ENCODE measurements around the gene ATP5ME.
"Not testable (repeated sequence)": the region's sequence is repeated elsewhere in the genome, so short reads cannot be mapped to it uniquely, and the experiment has no call there.

Gene ATP5ME

GRCh38 chr4:654871-655463 is 19.1 kb downstream of the ATP5ME start:
- DNase-seq (ENCODE audit: low spot score) = no peak

GRCh38 chr4:654503-654845 is 19.6 kb downstream of the ATP5ME start:
- DNase-seq (ENCODE audit: low spot score) = no peak

DNA sequence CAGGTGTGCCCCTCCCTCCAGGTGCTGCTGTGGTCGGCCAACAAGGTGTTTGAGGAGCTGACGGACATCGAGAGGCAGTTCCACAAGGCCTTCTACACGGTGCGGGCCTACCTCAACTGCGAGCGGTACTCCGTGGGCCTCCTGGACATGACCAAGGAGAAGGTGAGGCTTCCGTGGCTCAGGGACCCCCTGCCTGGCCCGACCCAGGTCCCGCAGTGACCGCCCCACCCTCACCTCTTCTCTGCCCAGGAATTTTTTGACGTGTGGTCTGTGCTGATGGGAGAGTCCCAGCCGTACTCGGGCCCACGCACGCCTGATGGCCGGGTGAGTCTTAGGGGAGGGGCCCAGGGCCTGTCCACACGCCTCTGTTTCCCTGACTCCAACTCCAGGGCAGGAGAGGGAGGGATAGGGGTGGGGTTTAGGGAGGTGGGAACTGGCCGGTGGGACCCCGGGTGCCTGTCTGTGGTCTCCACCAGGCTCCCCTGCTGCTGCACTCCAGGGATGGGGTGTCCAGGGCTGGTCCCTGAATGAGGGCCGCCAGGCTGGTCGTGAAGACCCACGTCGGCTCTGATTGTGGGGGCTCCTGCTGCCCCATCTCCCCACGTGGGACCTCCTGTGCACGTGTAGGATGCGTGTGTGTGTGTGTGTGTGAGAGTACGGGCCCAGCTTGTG is 20.1 kb downstream of the ATP5ME start:
- no peak for DNase-seq (ENCODE audit: low spot score)

GRCh38 chr4:653080-653821 is 20.8 kb downstream of the ATP5ME start:
- no peak for DNase-seq (ENCODE audit: low spot score)

- DNase-seq (ENCODE audit: low spot score) = no peak
These were observed 22.0 kb downstream of the ATP5ME start for GRCh38 chr4:651884-652642.

GRCh38 chr4:650951-651883 is 22.9 kb downstream of the ATP5ME start:
- no peak for DNase-seq (ENCODE audit: low spot score)

DNA sequence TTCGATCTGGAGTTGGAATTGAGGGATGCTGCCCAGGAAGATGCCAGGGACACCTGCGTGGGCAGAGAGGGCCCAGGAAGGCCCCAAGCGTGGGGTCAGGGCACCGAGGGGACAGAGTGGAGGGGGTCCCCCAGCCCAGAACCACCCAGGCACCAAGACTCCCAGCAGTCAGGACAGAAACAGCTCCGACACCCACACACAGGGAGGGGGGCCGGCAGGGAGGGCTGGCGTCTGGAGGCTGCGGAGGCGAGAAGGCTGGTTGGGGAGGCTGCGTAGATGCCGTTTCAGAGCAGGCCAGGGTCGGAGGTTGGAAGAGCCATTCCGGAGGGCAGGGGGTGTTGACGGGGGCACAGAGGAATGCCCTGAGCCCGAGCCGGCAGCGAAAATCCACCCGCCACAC is 23.6 kb downstream of the ATP5ME start:
- no peak for DNase-seq (ENCODE audit: low spot score)

- DNase-seq (ENCODE audit: low spot score) = no peak
These were observed 24.2 kb downstream of the ATP5ME start for GRCh38 chr4:649751-650310.

DNA sequence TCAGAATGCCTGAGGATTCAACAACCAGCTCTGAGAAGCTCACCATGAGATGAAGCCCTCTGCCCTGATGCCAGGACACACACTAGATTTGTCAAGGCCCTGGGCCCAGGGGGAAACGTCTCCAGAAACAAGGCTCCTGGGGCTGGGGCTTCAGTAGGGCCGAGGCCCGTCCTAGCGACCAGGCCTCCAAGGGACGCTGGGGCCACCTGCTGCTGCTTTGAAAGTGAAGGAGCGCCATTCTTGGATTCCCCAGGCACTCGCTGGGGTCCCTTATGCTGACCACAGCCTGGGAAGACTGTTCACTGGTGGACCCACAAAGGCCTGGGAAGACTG is 24.8 kb downstream of the ATP5ME start:
- DNase-seq (ENCODE audit: low spot score) = no peak

DNA sequence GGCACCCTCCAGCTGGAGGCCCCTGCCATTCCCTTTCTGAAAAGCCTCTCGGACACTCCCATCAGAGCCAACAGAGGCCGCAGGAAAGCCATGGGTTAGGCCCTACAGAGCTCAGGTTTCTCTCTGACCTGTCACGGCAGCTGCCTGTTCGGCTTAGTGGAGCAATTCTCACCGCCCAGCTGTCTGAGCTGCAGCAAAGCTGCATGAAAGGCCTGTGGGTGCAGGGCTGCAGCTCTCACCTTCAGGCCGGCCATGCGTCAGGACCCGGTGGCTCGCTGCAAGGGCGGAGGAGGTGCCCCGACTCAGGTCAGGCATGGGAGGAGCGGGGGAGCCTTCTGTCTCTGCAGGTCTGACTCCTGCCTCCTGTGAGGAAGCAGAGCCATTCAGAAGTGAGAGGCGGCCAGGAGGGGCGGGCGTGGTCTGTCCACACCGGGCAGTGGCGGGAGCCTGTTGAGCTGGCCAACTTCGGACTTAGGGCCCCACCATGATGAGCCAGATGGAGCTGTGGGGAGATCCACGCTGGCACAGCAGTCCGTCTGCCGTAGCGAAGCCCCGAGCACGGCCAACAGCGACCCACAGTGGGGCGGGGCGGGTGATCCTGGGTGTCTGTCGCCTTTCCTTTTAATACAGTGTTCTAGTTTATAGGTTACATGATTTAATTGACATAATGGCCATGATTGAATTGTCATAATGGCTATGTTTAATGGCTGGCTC is 25.3 kb downstream of the ATP5ME start:
- no peak for DNase-seq (ENCODE audit: low spot score)

- no peak for DNase-seq (ENCODE audit: low spot score)
These were observed 26.6 kb downstream of the ATP5ME start for GRCh38 chr4:647481-647880.

DNA sequence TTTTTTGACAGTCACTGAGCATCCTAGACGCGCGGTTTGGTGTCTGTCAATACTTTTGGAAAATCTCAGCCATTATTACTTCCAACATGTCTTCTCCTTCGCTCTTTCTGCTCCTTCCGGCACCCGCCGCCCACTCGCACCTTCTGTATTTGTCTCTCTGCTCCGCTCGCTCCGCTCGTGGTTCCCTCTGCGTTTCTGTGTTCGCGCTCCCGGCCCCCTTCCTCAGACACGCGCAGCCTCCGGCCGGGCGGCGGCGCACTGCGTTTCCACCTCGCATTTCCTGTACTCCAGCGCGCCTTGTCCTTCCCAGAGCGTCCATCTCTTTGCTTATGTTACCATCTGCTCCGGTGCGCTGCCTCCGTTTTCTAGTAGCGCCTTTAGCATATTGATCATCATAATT is 27.6 kb downstream of the ATP5ME start:
- no peak for DNase-seq (ENCODE audit: low spot score)

- not testable (repeated sequence) for DNase-seq (ENCODE audit: low spot score)
These were observed 31.7 kb downstream of the ATP5ME start for GRCh38 chr4:642366-642765.

- DNase-seq (ENCODE audit: low spot score) = no peak
These were observed 36.4 kb downstream of the ATP5ME start for GRCh38 chr4:637536-638280.

DNA sequence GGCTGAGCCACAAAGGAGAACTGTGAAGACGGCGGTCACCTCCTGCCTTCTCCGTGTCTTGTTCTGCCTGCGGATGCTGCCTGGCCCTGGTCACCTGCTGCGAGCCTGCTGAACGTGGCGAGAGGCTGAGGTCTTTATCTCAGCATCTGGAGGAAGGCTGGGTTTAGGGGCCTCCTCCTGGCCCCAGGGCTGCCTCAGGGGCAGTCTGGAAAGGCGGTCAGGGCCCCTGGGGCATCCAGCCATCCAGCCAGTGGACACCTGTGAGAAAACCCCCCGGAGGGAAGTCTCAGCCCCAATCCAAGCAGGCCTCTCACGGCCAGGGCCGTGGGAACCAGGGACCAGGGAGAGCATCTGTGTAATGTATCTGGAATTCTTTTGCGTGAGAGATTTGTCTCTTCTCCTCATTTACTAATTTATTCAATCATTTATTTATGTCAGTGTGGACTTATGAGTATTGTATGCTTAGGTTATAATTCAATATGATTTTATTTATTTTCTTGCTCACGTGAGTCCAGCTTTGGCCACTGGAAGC is 37.4 kb downstream of the ATP5ME start:
- no peak for DNase-seq (ENCODE audit: low spot score)

DNA sequence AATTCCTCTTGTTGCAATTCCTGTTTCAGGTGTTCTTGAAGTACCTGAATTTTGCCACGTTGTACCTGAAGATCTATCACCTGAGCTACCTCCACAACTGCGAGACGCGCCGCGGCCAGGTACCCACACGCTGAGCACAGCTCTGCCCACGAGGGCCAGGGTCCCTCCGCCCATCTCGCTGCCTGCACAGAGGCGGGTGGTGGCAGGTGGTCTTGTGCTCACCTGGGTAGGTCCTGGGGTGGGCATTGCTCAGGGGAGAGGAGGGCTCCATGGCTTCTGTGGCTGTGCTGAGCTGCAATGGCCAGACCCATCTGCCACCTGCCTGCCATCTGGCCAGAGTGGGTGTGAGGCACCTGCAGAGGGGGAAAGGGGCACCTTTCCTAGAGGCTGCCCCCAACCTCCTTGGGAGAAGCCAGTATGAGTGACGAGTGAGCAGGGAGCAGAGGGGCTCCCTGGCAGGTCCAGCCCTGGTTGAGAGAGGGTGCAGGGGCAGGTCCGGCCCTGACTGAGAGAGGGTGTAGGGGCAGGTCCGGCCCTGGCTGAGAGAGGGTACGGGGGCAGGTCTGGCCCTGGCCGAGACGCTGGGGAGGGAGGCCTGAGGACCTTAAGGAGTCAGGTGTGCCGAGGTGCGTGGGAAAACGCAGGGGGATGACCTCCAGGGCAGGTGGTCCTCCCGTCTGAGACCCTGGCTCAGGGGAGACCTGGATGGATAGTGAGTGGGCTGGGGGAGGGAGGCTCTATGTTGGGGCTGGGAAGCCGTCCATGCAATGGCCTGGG is 38.0 kb downstream of the ATP5ME start:
- DNase-seq (ENCODE audit: low spot score) = no peak

- not testable (repeated sequence) for DNase-seq (ENCODE audit: low spot score)
These were observed 38.8 kb downstream of the ATP5ME start for GRCh38 chr4:635066-635835.

- no peak for DNase-seq (ENCODE audit: low spot score)
These were observed 39.5 kb downstream of the ATP5ME start for GRCh38 chr4:634599-634985.

Data from kidney capillary endothelial cell (primary cell).